ENCODE data around the gene PTGES. TPM values are rescaled to one million over a fixed set of nuclear protein-coding genes. Genes with fewer than 3 reads are reported as not detected.

PTGES gene
- total RNA-seq, 1 experiment from 2014 or later = 0.69 TPM

DNA sequence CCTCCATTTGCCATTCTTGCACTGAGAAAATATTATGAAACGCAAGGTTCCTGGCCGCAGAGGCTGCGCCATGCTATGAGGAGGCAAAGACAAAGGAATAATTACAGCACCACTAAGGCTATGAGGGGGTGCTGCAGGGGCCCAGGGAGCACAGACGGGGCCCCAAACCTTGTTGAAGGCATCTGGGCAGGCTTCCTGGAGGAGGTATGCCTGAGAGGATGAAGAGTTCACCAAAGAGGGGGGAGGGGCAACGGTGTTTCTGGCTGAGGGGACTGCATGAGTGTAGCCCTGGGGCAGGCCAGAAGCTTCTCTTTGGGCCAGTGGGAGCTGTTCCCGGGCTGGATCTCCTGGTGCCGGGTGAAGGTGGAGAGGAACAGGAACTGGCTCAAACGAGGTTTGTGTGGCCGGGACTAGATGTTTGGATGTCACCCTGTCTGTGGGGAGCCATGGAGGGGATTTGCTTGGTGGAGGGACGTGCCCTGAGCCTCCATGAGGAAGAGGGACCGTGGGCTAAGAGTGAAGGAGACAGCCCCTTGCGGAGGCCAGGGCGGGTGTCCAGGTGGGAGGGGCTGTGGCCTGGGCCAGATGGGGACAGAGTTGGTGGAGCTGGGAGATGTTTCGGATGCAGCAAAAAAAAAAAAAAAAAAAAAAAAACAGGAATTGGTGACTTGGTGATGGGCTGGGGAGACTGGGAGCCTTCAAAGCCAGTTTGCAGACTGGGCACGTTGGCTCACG is 28.2 kb downstream of the PTGES start:
- Histone ChIP-seq H3K36me3 (replicated peaks; ENCODE audit: control insufficient read depth, insufficient read depth, low read length) (no peaks in the 10 kb centered on the region), H3K4me3 (ENCODE audit: insufficient read depth, low read depth, low read length) (no peak overlapping the region), H3K27me3 (ENCODE audit: control insufficient read depth, insufficient read depth, low read length) (no peaks in the 10 kb centered on the region)
- no peak for DNase-seq

DNA sequence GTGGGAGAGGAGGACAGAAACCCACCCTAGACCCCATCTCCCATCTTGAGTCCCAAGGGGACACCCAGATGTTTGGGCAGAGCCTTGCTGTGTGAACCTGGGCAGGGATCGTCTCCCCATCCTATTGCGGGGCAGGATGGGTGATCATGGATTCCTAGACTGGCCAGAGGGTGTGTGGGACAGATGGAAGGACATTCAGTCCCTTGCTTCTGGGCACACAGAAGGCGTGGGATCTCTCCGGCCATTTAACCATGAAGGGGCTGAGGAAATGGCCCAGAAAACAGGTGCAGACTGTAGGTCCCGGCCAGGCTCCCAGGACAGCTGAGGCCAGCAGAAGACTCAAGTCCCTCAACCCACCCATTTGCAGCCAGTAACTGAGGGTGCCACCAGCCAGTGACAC is 29.9 kb downstream of the PTGES start:
- H3K36me3 ChIP-seq (replicated peaks; ENCODE audit: control insufficient read depth, insufficient read depth, low read length) = no peaks in the 10 kb centered on the region
- no peak overlapping the region for H3K4me3 ChIP-seq (ENCODE audit: insufficient read depth, low read depth, low read length)
- H3K27me3 ChIP-seq (ENCODE audit: control insufficient read depth, insufficient read depth, low read length) = no peaks in the 10 kb centered on the region
- DNase-seq = no peak

DNA sequence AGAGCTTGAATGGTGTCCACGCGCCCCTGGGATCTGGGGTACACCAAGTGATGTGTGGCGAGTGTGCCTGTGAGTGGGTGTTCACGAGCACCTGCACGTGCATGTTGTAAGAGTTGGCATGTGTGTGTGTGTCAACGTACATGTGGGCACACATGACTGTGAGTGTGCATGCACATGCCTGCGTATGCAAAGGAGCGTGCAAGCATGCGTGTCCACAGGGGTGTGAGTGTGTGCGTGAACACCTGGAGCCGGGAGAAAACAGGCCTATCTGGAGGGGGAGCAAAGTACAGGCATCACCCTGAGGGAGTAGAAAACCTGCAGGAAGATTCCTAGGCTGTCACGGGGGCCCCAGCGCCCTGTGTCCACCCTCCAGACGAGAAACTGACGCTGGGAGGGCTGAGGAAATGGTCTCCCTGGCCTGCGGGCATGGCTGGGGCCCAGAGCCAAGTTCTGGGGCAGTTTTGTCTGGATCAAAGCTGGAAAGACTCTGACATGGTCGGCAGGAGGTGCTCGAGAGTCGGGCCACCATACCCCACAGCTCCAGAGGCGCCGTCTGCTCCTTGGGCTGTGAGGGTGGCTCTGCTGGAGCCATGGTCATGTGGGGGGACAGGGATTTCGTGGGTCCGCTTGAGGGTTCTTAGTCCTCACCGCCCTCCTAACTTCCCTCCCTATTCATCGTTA is 31.8 kb downstream of the PTGES start:
- no peak overlapping the region for H3K4me3 ChIP-seq (ENCODE audit: insufficient read depth, low read depth, low read length)
- DNase-seq = peak; percentile 55

DNA sequence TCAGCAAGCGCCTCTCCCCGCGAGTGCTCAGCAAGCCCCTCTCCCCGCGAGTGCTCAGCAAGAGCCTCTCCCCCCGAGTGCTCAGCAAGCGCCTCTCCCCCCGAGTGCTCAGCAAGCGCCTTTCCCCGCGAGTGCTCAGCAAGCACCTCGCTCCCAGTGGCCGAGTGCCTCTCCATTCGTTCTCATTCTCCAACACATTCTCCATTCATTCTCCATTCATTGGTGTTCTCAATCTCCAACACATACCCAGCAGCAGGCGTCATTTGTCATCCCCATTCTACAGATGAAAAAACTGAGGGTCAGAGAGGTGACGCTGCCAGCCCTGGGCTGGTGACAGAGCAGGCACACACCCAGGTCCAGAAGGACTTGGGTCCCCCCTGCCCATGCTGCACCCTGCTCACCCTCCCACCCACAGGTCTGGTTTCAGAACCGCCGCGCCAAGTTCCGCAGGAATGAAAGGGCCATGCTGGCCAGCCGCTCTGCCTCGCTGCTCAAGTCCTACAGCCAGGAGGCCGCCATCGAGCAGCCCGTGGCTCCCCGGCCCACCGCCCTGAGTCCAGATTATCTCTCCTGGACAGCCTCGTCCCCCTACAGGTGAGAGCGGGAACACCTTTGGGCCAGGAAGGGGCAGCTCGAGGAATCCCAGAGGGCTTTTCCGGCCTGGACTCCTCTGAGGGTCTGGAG is 32.5 kb downstream of the PTGES start:
- peak; percentile 94 for DNase-seq
- no peak overlapping the region for H3K4me3 ChIP-seq (ENCODE audit: insufficient read depth, low read depth, low read length)
- H3K27me3 ChIP-seq (ENCODE audit: control insufficient read depth, insufficient read depth, low read length) = no peaks in the 10 kb centered on the region
- H3K36me3 ChIP-seq (replicated peaks; ENCODE audit: control insufficient read depth, insufficient read depth, low read length) = no peaks in the 10 kb centered on the region

More for the DNA sequence above, 31.8 kb downstream of the PTGES start:
- Histone ChIP-seq H3K36me3 (replicated peaks; ENCODE audit: control insufficient read depth, insufficient read depth, low read length) (no peaks in the 10 kb centered on the region), H3K27me3 (ENCODE audit: control insufficient read depth, insufficient read depth, low read length) (no peaks in the 10 kb centered on the region)

DNA sequence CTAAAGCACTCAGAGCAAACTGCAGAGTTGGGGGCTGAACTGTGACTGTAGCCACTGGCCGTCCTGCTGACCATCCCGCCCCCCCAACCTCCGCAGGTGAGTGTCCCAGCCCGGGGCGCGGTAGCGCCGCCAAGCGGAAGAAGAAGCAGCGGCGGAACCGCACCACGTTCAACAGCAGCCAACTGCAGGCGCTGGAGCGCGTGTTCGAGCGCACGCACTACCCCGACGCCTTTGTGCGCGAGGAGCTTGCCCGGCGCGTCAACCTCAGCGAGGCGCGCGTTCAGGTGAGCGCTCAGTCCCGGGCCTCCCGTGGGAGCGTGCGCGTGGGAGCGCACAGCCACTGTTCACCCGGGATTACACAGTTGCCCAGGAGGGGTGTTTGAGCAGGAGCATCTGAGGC is 33.7 kb downstream of the PTGES start:
- Histone ChIP-seq H3K27me3 (ENCODE audit: control insufficient read depth, insufficient read depth, low read length) (no peaks in the 10 kb centered on the region), H3K36me3 (replicated peaks; ENCODE audit: control insufficient read depth, insufficient read depth, low read length) (no peaks in the 10 kb centered on the region), H3K4me3 (ENCODE audit: insufficient read depth, low read depth, low read length) (no peak overlapping the region)
- DNase-seq = peak; percentile 91

DNA sequence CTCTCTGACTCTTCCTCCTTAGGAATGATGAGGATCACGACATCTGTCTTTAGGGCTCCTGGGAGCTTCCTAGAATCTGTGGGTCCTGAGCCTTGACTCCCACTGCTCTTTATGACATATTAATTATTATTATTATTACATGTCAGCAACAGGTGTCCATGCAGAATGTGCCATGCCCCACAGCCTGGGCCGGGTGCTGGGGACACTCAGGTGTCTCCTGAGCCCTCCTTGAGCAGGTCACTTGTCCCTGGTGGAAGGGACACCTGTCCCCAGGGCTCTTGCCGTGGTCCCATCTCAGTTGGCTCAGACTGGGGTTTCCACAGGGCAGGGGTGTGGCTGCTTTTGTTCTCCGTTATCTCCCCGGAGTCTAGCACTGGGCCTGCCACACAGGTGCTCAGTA is 34.2 kb downstream of the PTGES start:
- H3K36me3 ChIP-seq (replicated peaks; ENCODE audit: control insufficient read depth, insufficient read depth, low read length) = no peaks in the 10 kb centered on the region
- H3K27me3 ChIP-seq (ENCODE audit: control insufficient read depth, insufficient read depth, low read length) = no peaks in the 10 kb centered on the region
- H3K4me3 ChIP-seq (ENCODE audit: insufficient read depth, low read depth, low read length) = no peak overlapping the region
- DNase-seq = no peak

DNA sequence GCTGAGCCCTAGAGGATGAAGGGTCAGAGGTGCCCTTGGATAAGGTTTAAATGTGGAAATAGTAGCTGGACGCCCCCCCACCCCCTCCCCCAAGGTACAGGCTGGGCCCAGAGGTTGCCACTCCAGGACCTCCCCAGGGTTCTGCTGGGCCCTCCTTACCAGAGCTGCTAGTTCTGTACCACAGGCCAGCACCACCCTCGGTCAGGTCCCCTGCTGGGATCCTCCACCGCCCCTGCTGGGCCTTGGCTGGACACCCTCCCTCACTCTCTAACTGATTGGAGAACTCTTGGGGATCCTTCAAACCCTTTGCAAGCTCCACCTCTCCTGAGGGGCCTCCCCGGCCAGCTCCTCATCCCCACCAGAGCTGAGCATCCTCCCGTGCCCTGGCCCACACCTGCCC is 34.9 kb downstream of the PTGES start:
- Histone ChIP-seq H3K36me3 (replicated peaks; ENCODE audit: control insufficient read depth, insufficient read depth, low read length) (no peaks in the 10 kb centered on the region), H3K4me3 (ENCODE audit: insufficient read depth, low read depth, low read length) (no peak overlapping the region), H3K27me3 (ENCODE audit: control insufficient read depth, insufficient read depth, low read length) (no peaks in the 10 kb centered on the region)
- DNase-seq = no peak

DNA sequence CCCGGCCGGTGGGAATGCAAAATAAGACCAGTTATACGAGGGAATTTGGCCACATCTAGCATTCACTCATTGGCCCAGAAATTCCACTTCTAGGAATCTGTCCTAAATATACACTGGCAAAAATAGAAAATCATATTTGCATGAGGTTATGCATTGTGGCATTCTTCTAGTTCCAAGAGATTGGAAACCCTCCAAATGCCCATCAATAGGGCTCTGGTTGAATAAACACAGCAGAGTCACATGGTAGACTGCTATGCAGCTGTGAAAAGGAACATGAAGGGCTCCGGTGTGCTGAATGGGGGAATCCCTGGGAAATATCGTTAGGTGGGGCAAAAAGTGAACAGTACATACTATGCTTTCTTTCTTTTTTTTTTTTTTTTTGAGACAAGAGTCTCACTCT is 36.8 kb downstream of the PTGES start:
- no peak for DNase-seq
- Histone ChIP-seq H3K27me3 (ENCODE audit: control insufficient read depth, insufficient read depth, low read length) (no peaks in the 10 kb centered on the region), H3K36me3 (replicated peaks; ENCODE audit: control insufficient read depth, insufficient read depth, low read length) (no peaks in the 10 kb centered on the region), H3K4me3 (ENCODE audit: insufficient read depth, low read depth, low read length) (no peak overlapping the region)

DNA sequence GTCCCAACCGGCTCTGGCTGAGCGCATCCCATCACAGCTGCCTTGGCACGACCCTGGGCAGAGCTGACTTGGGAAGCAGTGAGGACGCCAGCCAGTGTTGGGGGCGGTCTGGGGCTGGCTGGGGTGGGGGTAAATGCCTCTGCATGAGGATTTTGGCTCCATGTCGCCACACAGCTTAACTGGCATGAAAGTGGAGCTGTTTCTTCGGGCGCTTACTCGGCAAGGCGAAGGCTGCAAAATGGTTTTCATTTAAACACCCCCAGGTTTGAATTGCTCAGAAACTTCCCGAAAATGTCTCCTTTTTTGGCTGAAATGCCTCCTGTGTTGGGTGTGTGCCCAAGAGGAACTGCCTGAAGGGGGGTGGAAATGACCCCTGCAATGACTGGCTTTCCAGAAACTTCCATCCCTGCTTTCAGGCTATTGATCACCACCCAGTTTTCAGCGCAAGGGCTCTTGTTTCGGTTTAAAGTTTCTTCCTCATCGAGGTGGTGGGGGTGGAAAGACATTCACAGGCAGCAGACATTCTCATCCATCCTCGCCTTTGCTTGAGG is 38.3 kb downstream of the PTGES start:
- no peak overlapping the region for H3K4me3 ChIP-seq (ENCODE audit: insufficient read depth, low read depth, low read length)
- H3K27me3 ChIP-seq (ENCODE audit: control insufficient read depth, insufficient read depth, low read length) = no peaks in the 10 kb centered on the region
- DNase-seq = no peak
- no peaks in the 10 kb centered on the region for H3K36me3 ChIP-seq (replicated peaks; ENCODE audit: control insufficient read depth, insufficient read depth, low read length)

DNA sequence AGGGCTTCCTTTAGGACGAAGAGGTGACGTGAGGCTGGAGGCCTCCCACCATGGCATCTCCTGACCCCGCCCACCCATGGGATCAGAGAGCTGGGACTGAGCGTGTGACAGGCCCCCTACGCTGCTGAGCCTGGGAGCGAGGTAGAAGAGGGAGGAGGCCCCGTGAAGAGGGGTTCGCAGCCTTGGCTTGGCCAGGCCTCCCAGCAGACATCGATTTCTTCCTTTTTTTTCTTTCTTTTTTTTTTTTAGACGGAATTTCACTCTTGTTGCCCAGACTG is 39.5 kb downstream of the PTGES start:
- Histone ChIP-seq H3K36me3 (replicated peaks; ENCODE audit: control insufficient read depth, insufficient read depth, low read length) (no peaks in the 10 kb centered on the region), H3K4me3 (ENCODE audit: insufficient read depth, low read depth, low read length) (no peak overlapping the region)
- peak; percentile 70 for DNase-seq

DNA sequence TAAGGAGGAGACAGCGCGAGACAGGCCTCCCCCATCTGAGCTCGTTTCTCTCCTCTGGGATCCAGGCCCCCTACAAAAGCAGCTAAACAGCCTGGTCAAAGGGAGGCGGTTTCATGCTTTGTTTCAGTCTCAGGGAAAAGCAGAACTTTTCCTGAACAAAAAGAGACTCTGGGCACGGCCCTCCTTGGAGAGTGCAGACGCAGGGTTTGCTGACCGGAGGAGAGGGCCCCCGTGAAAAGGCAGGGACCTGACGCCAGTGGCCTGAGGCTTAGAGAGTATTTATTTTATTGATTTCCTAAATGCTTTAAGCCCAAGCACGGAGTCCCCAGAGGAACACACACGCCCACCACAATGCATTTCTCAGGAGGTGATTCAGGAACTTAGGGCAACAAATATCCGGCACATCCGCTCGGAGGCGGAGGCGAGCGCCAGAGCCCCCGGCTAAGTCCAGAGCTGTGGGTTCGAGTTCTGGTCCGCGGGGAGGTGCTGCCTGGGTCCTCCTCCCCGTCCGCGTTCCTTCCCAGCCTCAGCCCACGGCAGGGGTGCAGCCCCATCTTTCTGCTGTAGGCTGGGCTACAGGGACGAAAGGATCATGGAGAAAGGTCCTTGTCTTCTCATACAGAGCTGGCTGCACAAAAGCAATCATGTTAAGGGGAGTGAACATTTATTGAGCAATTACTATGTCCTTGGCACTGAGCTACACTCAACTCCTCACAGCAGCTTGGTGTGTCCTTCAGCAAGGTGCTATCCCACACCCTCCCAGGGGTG is 40.0 kb downstream of the PTGES start:
- no peaks in the 10 kb centered on the region for H3K27me3 ChIP-seq (ENCODE audit: control insufficient read depth, insufficient read depth, low read length)
- no peak overlapping the region for H3K4me3 ChIP-seq (ENCODE audit: insufficient read depth, low read depth, low read length)
- no peak for DNase-seq
- no peaks in the 10 kb centered on the region for H3K36me3 ChIP-seq (replicated peaks; ENCODE audit: control insufficient read depth, insufficient read depth, low read length)

More for the DNA sequence above, 39.5 kb downstream of the PTGES start:
- H3K27me3 ChIP-seq (ENCODE audit: control insufficient read depth, insufficient read depth, low read length) = no peaks in the 10 kb centered on the region

DNA sequence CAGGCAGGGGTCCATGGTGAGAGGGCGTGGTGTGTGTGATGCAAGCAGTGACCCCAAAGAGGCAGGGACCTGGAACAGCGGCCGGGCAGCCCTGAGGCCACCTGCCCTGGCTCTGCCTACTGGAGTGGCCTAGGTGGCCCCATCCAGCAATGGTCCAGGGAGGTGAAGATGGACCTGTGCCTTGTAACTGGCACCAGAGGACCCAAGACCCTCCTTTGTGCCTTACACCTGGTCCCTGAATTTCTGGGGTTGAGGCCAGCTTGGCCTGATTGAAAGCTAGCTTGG is 42.7 kb downstream of the PTGES start:
- Histone ChIP-seq H3K36me3 (replicated peaks; ENCODE audit: control insufficient read depth, insufficient read depth, low read length) (no peaks in the 10 kb centered on the region), H3K27me3 (ENCODE audit: control insufficient read depth, insufficient read depth, low read length) (no peaks in the 10 kb centered on the region), H3K4me3 (ENCODE audit: insufficient read depth, low read depth, low read length) (no peak overlapping the region)
- DNase-seq = no peak

DNA sequence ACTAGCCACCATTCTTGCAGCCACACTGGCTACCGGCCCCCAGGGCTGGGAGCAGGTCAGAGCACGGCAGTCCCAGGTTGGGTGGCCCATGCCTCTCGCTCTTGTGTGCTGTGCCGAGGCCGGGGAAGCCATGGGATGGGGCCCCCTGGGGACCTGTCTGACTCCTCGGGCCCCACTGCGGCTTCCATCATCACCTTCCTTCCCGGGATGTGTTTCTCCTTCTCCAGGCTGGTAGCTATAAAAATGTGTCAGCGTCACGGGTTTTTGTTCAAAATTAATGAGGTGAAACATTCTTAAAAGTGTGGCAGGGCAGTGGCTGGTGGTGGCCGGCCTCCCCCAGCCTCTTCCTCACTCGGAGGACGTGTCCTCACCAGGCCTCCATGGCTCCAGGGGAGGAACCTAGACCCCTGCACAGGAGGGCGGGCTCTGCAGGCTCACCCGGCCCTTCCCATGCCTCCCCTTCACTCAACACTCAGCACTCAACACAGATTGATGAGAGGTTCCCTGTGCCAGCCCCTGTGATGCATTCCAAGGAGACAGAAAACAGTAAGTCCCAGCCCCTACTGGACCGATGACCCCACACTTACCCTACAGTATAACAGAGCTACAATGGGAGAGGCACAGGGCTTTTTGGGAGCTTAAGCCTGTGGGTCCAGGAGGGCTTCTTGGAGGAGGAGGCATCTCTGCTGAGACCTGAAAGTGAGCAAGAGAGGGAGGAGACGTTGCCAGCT is 43.2 kb downstream of the PTGES start:
- Histone ChIP-seq H3K36me3 (replicated peaks; ENCODE audit: control insufficient read depth, insufficient read depth, low read length) (no peaks in the 10 kb centered on the region), H3K27me3 (ENCODE audit: control insufficient read depth, insufficient read depth, low read length) (no peaks in the 10 kb centered on the region), H3K4me3 (ENCODE audit: insufficient read depth, low read depth, low read length) (no peak overlapping the region)
- no peak for DNase-seq

DNA sequence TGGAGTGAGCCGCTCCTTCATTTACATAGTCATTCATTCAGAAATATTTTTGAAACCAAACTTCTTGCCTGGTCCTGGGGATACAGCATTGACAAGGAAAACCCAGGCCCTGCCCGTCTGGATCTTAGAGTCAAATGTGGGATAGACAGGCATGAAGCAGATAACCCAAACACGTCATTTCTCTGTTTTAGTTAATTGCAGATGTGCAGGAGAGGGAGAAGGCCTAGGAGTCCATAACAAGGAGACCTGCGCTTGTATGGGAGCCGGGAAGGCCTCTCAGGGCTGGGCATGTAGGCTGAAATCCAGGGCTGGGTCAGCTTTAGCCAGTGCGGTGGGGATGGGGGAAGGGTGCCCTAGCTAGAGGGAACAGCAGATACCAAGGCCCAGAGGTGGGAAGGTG is 44.0 kb downstream of the PTGES start:
- no peak for DNase-seq
- no peak overlapping the region for H3K4me3 ChIP-seq (ENCODE audit: insufficient read depth, low read depth, low read length)
- H3K27me3 ChIP-seq (ENCODE audit: control insufficient read depth, insufficient read depth, low read length) = no peaks in the 10 kb centered on the region
- no peaks in the 10 kb centered on the region for H3K36me3 ChIP-seq (replicated peaks; ENCODE audit: control insufficient read depth, insufficient read depth, low read length)
